Mesothelial cell of epicardium (in vitro differentiated cells): Measurements from ENCODE around the gene BRSK2. TPM values are rescaled to one million over a fixed set of nuclear protein-coding genes. Genes with fewer than 3 reads are reported as not detected.

Experiments
- DNase-seq, 2 experiments: peaks; one replicate each; pipeline ENCODE4 v3.0.0; 2021; ENCODE audit warnings: low spot score in 2 of 2; ENCODE audit not compliant: unreplicated experiment in 2 of 2
- H3K27ac Mint-ChIP-seq: 2 replicates; pipeline ENCODE4 v1.8.0; 2021; ENCODE audit warnings: mixed read lengths
- H3K27me3 Mint-ChIP-seq: 2 replicates; pipeline ENCODE4 v1.8.0; 2021; ENCODE audit warnings: low read depth, mixed read lengths
- H3K36me3 Mint-ChIP-seq: 2 replicates; pipeline ENCODE4 v1.8.0; 2021; ENCODE audit warnings: mixed read lengths
- H3K4me1 Mint-ChIP-seq: 2 replicates; pipeline ENCODE4 v1.8.0; 2021; ENCODE audit warnings: mixed read lengths
- H3K4me3 Mint-ChIP-seq: 2 replicates; pipeline ENCODE4 v1.8.0; 2021; ENCODE audit warnings: mild to moderate bottlenecking, moderate library complexity, mixed read lengths
- H3K9me3 Mint-ChIP-seq: 2 replicates; pipeline ENCODE4 v1.8.0; 2021; ENCODE audit warnings: mixed read lengths
- total RNA-seq: library from RNA; stranded (reverse); gene quantifications from 3 replicates; pipeline ENCODE4 v1.2.1, GENCODE V29; 2021
- TF ChIP-seq, protein P1 (sequence below): fragments of 200-600 bp; sonication (generic); IDR thresholded peaks from one replicate; pipeline ENCODE4 v1.5.0; 2021; ENCODE audit warnings: antibody characterized with exemption; ENCODE audit not compliant: unreplicated experiment

BRSK2 gene
- total RNA-seq, 1 donor from 2014 or later = 4.9 TPM

DNA sequence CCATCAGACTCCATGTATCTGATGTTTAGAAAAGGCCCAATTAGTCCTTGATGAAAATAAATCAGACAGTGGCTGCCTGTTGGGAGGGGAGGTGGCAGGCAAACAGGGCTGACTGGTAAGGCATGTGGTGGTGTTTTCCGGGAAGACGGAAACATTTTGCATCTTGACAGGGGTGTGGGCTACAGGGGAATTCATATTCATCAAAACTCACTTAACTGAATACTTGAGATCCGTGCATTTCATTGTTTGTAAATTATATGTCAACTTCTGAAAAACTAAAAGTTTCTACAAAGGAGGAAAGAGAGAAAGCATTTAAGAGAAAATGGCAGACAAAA, 107.0 kb downstream of the BRSK2 start:
- TF ChIP-seq, protein P1, sequence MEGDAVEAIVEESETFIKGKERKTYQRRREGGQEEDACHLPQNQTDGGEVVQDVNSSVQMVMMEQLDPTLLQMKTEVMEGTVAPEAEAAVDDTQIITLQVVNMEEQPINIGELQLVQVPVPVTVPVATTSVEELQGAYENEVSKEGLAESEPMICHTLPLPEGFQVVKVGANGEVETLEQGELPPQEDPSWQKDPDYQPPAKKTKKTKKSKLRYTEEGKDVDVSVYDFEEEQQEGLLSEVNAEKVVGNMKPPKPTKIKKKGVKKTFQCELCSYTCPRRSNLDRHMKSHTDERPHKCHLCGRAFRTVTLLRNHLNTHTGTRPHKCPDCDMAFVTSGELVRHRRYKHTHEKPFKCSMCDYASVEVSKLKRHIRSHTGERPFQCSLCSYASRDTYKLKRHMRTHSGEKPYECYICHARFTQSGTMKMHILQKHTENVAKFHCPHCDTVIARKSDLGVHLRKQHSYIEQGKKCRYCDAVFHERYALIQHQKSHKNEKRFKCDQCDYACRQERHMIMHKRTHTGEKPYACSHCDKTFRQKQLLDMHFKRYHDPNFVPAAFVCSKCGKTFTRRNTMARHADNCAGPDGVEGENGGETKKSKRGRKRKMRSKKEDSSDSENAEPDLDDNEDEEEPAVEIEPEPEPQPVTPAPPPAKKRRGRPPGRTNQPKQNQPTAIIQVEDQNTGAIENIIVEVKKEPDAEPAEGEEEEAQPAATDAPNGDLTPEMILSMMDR = no peak
- H3K4me1 Mint-ChIP-seq = peaks cover 11% of the 10 kb centered on the region
- DNase-seq = no peak
- peaks cover 25% of the 10 kb centered on the region for H3K9me3 Mint-ChIP-seq
- peaks cover 21% of the 10 kb centered on the region for H3K36me3 Mint-ChIP-seq
- no peak overlapping the region for H3K27ac Mint-ChIP-seq
- H3K4me3 Mint-ChIP-seq = no peak overlapping the region
- no peaks in the 10 kb centered on the region for H3K27me3 Mint-ChIP-seq

DNA sequence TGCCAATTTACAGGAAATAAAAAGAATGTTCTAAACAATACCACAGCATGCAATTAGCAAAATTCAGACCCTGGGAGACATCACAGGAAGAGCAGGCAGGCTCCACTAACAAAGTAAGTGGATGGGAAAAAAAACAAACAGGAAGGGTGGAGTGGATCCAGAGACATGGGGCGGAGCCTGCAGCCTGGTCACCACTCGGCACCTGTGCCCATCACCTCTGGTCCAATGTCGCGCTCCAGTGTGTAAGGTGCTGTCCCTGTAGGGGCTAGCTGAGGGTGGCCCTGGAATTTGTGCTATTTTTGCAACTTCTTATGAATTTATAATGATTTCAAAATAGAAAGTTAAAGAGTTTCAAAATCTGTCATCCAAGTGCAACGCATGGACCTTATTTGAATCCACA, 107.9 kb downstream of the BRSK2 start:
- TF ChIP-seq, protein P1 = no peak

DNA sequence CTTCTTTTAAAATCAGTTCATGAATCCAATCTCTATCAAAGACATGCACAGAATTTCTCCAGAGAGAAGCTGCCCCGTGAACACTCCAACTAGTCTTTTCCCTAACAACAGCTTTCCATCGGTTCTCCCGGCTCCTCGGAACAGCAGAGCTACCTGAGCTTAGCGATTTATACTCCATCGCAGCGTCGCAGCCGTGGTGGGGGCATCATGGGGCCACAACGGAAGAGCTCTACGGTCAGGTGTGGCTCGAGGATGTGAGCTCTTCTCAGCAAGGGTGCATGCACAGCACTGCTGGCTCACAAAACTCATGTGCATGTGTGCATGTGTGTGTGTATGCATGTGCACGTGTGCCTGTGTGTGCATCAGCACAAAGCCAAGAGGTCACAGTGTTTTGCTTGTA, 108.5 kb downstream of the BRSK2 start:
- no peaks in the 10 kb centered on the region for H3K27me3 Mint-ChIP-seq
- DNase-seq = no peak
- TF ChIP-seq, protein P1 = no peak
- peaks cover 21% of the 10 kb centered on the region for H3K36me3 Mint-ChIP-seq
- peaks cover 25% of the 10 kb centered on the region for H3K9me3 Mint-ChIP-seq
- no peak overlapping the region for H3K27ac Mint-ChIP-seq
- H3K4me1 Mint-ChIP-seq = peaks cover 17% of the 10 kb centered on the region
- H3K4me3 Mint-ChIP-seq = no peak overlapping the region

More for the DNA sequence above, 107.9 kb downstream of the BRSK2 start:
- Mint-ChIP-seq H3K27me3 (no peaks in the 10 kb centered on the region), H3K36me3 (peaks cover 21% of the 10 kb centered on the region), H3K4me3 (no peak overlapping the region), H3K9me3 (peaks cover 25% of the 10 kb centered on the region), H3K27ac (no peak overlapping the region), H3K4me1 (peaks cover 11% of the 10 kb centered on the region)
- no peak for DNase-seq

DNA sequence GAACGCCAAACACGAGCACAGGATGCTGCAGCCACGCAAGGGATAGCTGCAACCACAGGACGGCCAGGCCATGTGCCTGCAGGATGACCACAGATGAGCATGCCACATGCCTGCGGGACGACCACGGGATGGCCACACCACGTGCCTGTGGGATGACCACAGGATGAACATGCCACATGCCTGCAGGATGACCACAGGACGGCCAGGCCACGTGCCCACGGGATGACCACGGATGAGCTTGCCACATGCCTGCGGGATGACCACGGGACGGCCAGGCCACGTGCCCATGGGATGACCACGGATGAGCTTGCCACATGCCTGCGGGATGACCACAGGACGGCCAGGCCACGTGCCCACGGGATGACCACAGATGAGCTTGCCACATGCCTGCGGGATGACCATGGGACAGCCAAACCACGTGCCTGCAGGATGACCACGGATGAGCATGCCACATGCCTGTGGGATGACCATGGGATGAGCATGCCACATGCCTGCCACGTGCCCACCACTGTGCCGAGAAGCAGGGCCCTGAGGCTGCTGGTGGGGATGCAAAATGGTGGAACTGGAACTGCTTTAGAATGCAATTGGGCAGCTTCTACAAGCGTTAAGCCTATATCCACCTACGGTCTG, 109.6 kb downstream of the BRSK2 start:
- DNase-seq = peak in 1 of 2 experiments; percentile 5
- Mint-ChIP-seq H3K9me3 (peaks cover 15% of the 10 kb centered on the region), H3K36me3 (peaks cover 15% of the 10 kb centered on the region), H3K27me3 (no peaks in the 10 kb centered on the region), H3K4me3 (no peak overlapping the region), H3K4me1 (peaks cover 17% of the 10 kb centered on the region), H3K27ac (no peak overlapping the region)
- TF ChIP-seq, protein P1 = no peak

DNA sequence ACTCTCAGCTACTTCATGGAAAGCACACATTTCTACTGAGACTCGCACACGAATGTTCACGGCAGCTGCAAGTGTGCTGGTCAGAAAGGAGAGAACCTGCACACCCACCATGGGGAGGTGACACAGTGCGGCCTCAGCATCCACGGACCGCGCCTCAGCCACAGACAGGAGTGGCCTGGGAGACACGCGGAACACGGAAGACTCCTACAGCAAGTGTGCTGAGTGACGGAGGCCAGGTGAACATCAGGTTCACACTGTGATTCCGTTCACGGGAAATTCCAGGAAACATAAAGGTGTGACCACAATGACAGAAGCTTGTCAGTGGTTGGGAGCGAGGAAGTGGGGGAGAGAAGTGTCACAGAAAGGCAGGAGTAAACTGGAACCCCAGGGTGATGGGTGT, 110.2 kb downstream of the BRSK2 start:
- no peak for DNase-seq

More for the DNA sequence above, 110.2 kb downstream of the BRSK2 start:
- peaks cover 9% of the 10 kb centered on the region for H3K9me3 Mint-ChIP-seq
- no peaks in the 10 kb centered on the region for H3K27me3 Mint-ChIP-seq
- H3K4me1 Mint-ChIP-seq = peaks cover 17% of the 10 kb centered on the region
- H3K36me3 Mint-ChIP-seq = peaks cover 13% of the 10 kb centered on the region
- no peak overlapping the region for H3K4me3 Mint-ChIP-seq
- TF ChIP-seq, protein P1 = no peak
- no peak overlapping the region for H3K27ac Mint-ChIP-seq
